GM23338 (cell line): ENCODE measurements around the gene FBXL17. TPM values are rescaled to one million over a fixed set of nuclear protein-coding genes. Genes with fewer than 3 reads are reported as not detected.

Source experiments
- ATAC-seq: fragments of 200-7000 bp; cut with Tn5 transposase; 3 replicates; pipeline ENCODE4 v1.9.1; 2020
- DNase-seq: peaks from one replicate; pipeline ENCODE4 v3.0.0-alpha.2; 2015; ENCODE audit warnings: low spot score
- H2AFZ ChIP-seq: fragments of 200-600 bp; sonication (generic); 2 replicates; pipeline ENCODE4 v1.8.0; 2016; ENCODE audit warnings: antibody characterized with exemption, mild to moderate bottlenecking, moderate library complexity
- H3F3A ChIP-seq: fragments of 200-600 bp; sonication (generic); replicated peaks from 2 replicates; pipeline ENCODE4 v1.8.0; 2017; ENCODE audit warnings: antibody characterized with exemption, mixed run types, low read depth
- H3K27ac ChIP-seq: fragments of 200-600 bp; sonication (generic); 2 replicates; pipeline ENCODE4 v1.6.1; 2016; ENCODE audit warnings: low read depth
- H3K27me3 ChIP-seq: fragments of 200-600 bp; sonication (generic); 2 replicates; pipeline ENCODE4 v1.8.0; 2016; ENCODE audit warnings: mild to moderate bottlenecking, mixed run types, moderate library complexity; ENCODE audit not compliant: insufficient read depth
- H3K36me3 ChIP-seq: fragments of 200-600 bp; sonication (generic); 2 replicates; pipeline ENCODE4 v1.8.0; 2016; ENCODE audit warnings: mild to moderate bottlenecking; ENCODE audit not compliant: insufficient read depth
- H3K4me1 ChIP-seq: fragments of 200-600 bp; sonication (generic); 2 replicates; pipeline ENCODE4 v1.8.0; 2016; ENCODE audit warnings: mild to moderate bottlenecking, moderate library complexity; ENCODE audit not compliant: insufficient read depth
- H3K4me2 ChIP-seq: fragments of 200-600 bp; sonication (generic); 2 replicates; pipeline ENCODE4 v1.7.1; 2017; ENCODE audit warnings: mixed run types
- H3K4me3 ChIP-seq: fragments of 200-600 bp; sonication (generic); 2 replicates; pipeline ENCODE4 v1.6.1; 2016; ENCODE audit warnings: mixed run types
- H3K79me2 ChIP-seq: fragments of 200-600 bp; sonication (generic); replicated peaks from 2 replicates; pipeline ENCODE4 v1.8.0; 2017; ENCODE audit warnings: mild to moderate bottlenecking; ENCODE audit not compliant: insufficient read depth
- H3K9me2 ChIP-seq: fragments of 200-600 bp; sonication (generic); 2 replicates; pipeline ENCODE4 v1.8.0; 2017; ENCODE audit not compliant: insufficient read depth
- H4K20me1 ChIP-seq: fragments of 200-600 bp; sonication (generic); replicated peaks from 2 replicates; pipeline ENCODE4 v1.8.0; 2017; ENCODE audit warnings: mild to moderate bottlenecking; ENCODE audit not compliant: insufficient read depth
- H3K27ac Mint-ChIP-seq: 2 replicates; pipeline ENCODE4 v1.8.0; 2020; ENCODE audit warnings: inconsistent platforms, mild to moderate bottlenecking, moderate library complexity, mixed read lengths
- H3K27me3 Mint-ChIP-seq: 3 replicates; pipeline ENCODE4 v1.8.0; 2022; ENCODE audit warnings: low read depth, mild to moderate bottlenecking, moderate library complexity, mixed read lengths, inconsistent platforms; ENCODE audit not compliant: insufficient read depth, poor library complexity
- H3K36me3 Mint-ChIP-seq: 3 replicates; pipeline ENCODE4 v1.8.0; 2021; ENCODE audit warnings: low read depth, mild to moderate bottlenecking, inconsistent platforms, moderate library complexity, mixed read lengths
- H3K4me1 Mint-ChIP-seq: 3 replicates; pipeline ENCODE4 v1.8.0; 2020; ENCODE audit warnings: mild to moderate bottlenecking, inconsistent platforms, mixed read lengths
- H3K4me3 Mint-ChIP-seq: 3 replicates; pipeline ENCODE4 v1.8.0; 2021; ENCODE audit warnings: moderate library complexity, mild to moderate bottlenecking, inconsistent platforms, mixed read lengths
- H3K9me3 Mint-ChIP-seq: 3 replicates; pipeline ENCODE4 v1.8.0; 2020; ENCODE audit warnings: moderate library complexity, mild to moderate bottlenecking, inconsistent platforms, mixed read lengths
- CREB1 ChIP-seq: fragments of 250-450 bp; sonication (Bioruptor Pico); IDR thresholded peaks from 2 replicates; pipeline ENCODE4 v1.5.0; 2020; ENCODE audit warnings: low read depth, mild to moderate bottlenecking, moderate library complexity
- CTCF ChIP-seq, 2 experiments: fragments of 200-600 bp in 1 of 2; sonication (generic) in 1 of 2; conservative IDR thresholded peaks; 2 replicates each; pipeline versions ENCODE4 v1.5.1 to v1.6.1; 2016 to 2017; ENCODE audit warnings: antibody characterized with exemption in 2 of 2, low read depth in 2 of 2, mild to moderate bottlenecking in 2 of 2, moderate library complexity in 1 of 2
- EZH2 ChIP-seq: fragments of 200-600 bp; sonication (generic); IDR thresholded peaks from one replicate; pipeline ENCODE4 v1.8.0; 2017; ENCODE audit warnings: antibody characterized with exemption, mild to moderate bottlenecking, low read depth; ENCODE audit not compliant: unreplicated experiment
- EZH2phosphoT487 ChIP-seq: fragments of 200-600 bp; sonication (generic); IDR thresholded peaks from one replicate; pipeline ENCODE4 v1.8.1; 2018; ENCODE audit warnings: antibody characterized with exemption; ENCODE audit not compliant: unreplicated experiment
- JUNB ChIP-seq: IDR thresholded peaks from one replicate; pipeline ENCODE4 v1.6.1; 2016; ENCODE audit warnings: antibody characterized with exemption; ENCODE audit not compliant: unreplicated experiment
- NANOG ChIP-seq: IDR thresholded peaks from 2 replicates; pipeline ENCODE4 v1.6.1; 2016; ENCODE audit warnings: antibody characterized with exemption, borderline replicate concordance
- POLR2AphosphoS5 ChIP-seq: IDR thresholded peaks from 2 replicates; pipeline ENCODE4 v1.6.1; 2016; ENCODE audit warnings: antibody characterized with exemption, low read depth
- STAT1 ChIP-seq: IDR thresholded peaks from one replicate; pipeline ENCODE4 v1.6.1; 2016; ENCODE audit warnings: antibody characterized with exemption; ENCODE audit not compliant: unreplicated experiment
- ZNF114 ChIP-seq: fragments of 250-450 bp; sonication (Bioruptor Pico); IDR thresholded peaks from 2 replicates; pipeline ENCODE4 v1.5.0; 2020; ENCODE audit warnings: mild to moderate bottlenecking, moderate library complexity
- ZNF331 ChIP-seq: fragments of 250-450 bp; sonication (Bioruptor Pico); IDR thresholded peaks from 2 replicates; pipeline ENCODE4 v1.5.0; 2020; ENCODE audit warnings: low read depth, mild to moderate bottlenecking, moderate library complexity
- polyA plus RNA-seq: library from polyadenylated mRNA; unstranded; fragments of >200 nt; fragmentation: Nextera tagmentation; extraction: Ambion mirVana; gene quantifications from 2 replicates; pipeline ENCODE4 v1.2.1, GENCODE V29; 2016
- total RNA-seq: library from RNA; depleted of rRNA; stranded (reverse); fragments of >200 nt; shearing (Covaris generic); gene quantifications from 2 replicates; pipeline ENCODE4 v1.2.3, GENCODE V29; 2014
- TF ChIP-seq, protein P1 (sequence below): IDR thresholded peaks from 2 replicates; pipeline ENCODE4 v1.6.1; 2016; ENCODE audit warnings: antibody characterized with exemption
- TF ChIP-seq, protein P2 (sequence below): fragments of 250-450 bp; sonication (Bioruptor Pico); IDR thresholded peaks from 2 replicates; pipeline ENCODE4 v1.5.0; 2020; ENCODE audit warnings: mild to moderate bottlenecking, moderate library complexity
- TF ChIP-seq, protein P3 (sequence below): IDR thresholded peaks from one replicate; pipeline ENCODE4 v1.6.1; 2018; ENCODE audit warnings: antibody characterized with exemption; ENCODE audit not compliant: unreplicated experiment

The FBXL17 gene
- total and polyA plus RNA-seq, 2 experiments from 2014 or later = 2.0 to 2.7 TPM

DNA sequence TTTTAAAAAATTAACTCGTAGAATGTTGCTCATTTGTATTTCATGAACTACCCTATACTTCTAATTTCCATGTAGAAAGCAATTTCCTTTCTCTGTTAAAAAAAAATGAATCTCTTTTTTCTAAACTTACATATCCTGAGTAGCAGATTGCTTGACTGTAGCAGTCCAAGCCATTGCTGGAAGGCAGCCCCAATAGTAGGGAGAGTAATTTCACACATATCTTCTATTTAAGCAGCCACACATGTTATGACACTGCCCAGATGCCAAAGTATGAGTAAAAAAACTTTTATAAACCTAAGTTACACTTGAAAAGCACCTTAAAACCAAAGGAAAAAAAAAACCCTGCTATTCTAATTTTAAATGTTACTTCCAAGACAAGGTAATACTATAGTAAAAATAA, 69.6 kb downstream of the FBXL17 start:
- ATAC-seq (no peak), DNase-seq (no peak)
- Histone ChIP-seq H3K36me3 (no peaks in the 10 kb centered on the region), H3K79me2 (no peaks in the 10 kb centered on the region), H2AFZ (no peak overlapping the region), H3K4me2 (no peak overlapping the region), H4K20me1 (no peaks in the 10 kb centered on the region), H3K4me1 (no peaks in the 10 kb centered on the region), H3F3A (no peaks in the 10 kb centered on the region), H3K9me2 (no peaks in the 10 kb centered on the region), H3K27me3 (no peaks in the 10 kb centered on the region), H3K27ac (no peak overlapping the region), H3K4me3 (no peak overlapping the region)
- H3K36me3 Mint-ChIP-seq = no peaks in the 10 kb centered on the region
- no peak overlapping the region for H3K27ac Mint-ChIP-seq
- H3K4me1 Mint-ChIP-seq = no peaks in the 10 kb centered on the region
- TF ChIP-seq NANOG = no peak
- TF ChIP-seq EZH2 = no peak
- TF ChIP-seq, protein P1, sequence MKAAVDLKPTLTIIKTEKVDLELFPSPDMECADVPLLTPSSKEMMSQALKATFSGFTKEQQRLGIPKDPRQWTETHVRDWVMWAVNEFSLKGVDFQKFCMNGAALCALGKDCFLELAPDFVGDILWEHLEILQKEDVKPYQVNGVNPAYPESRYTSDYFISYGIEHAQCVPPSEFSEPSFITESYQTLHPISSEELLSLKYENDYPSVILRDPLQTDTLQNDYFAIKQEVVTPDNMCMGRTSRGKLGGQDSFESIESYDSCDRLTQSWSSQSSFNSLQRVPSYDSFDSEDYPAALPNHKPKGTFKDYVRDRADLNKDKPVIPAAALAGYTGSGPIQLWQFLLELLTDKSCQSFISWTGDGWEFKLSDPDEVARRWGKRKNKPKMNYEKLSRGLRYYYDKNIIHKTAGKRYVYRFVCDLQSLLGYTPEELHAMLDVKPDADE = no peak
- TF ChIP-seq POLR2AphosphoS5 = no peak
- TF ChIP-seq ZNF114 (CRISPR knock-in tag) = no peak
- no peak for TF ChIP-seq JUNB
- TF ChIP-seq, protein P2, sequence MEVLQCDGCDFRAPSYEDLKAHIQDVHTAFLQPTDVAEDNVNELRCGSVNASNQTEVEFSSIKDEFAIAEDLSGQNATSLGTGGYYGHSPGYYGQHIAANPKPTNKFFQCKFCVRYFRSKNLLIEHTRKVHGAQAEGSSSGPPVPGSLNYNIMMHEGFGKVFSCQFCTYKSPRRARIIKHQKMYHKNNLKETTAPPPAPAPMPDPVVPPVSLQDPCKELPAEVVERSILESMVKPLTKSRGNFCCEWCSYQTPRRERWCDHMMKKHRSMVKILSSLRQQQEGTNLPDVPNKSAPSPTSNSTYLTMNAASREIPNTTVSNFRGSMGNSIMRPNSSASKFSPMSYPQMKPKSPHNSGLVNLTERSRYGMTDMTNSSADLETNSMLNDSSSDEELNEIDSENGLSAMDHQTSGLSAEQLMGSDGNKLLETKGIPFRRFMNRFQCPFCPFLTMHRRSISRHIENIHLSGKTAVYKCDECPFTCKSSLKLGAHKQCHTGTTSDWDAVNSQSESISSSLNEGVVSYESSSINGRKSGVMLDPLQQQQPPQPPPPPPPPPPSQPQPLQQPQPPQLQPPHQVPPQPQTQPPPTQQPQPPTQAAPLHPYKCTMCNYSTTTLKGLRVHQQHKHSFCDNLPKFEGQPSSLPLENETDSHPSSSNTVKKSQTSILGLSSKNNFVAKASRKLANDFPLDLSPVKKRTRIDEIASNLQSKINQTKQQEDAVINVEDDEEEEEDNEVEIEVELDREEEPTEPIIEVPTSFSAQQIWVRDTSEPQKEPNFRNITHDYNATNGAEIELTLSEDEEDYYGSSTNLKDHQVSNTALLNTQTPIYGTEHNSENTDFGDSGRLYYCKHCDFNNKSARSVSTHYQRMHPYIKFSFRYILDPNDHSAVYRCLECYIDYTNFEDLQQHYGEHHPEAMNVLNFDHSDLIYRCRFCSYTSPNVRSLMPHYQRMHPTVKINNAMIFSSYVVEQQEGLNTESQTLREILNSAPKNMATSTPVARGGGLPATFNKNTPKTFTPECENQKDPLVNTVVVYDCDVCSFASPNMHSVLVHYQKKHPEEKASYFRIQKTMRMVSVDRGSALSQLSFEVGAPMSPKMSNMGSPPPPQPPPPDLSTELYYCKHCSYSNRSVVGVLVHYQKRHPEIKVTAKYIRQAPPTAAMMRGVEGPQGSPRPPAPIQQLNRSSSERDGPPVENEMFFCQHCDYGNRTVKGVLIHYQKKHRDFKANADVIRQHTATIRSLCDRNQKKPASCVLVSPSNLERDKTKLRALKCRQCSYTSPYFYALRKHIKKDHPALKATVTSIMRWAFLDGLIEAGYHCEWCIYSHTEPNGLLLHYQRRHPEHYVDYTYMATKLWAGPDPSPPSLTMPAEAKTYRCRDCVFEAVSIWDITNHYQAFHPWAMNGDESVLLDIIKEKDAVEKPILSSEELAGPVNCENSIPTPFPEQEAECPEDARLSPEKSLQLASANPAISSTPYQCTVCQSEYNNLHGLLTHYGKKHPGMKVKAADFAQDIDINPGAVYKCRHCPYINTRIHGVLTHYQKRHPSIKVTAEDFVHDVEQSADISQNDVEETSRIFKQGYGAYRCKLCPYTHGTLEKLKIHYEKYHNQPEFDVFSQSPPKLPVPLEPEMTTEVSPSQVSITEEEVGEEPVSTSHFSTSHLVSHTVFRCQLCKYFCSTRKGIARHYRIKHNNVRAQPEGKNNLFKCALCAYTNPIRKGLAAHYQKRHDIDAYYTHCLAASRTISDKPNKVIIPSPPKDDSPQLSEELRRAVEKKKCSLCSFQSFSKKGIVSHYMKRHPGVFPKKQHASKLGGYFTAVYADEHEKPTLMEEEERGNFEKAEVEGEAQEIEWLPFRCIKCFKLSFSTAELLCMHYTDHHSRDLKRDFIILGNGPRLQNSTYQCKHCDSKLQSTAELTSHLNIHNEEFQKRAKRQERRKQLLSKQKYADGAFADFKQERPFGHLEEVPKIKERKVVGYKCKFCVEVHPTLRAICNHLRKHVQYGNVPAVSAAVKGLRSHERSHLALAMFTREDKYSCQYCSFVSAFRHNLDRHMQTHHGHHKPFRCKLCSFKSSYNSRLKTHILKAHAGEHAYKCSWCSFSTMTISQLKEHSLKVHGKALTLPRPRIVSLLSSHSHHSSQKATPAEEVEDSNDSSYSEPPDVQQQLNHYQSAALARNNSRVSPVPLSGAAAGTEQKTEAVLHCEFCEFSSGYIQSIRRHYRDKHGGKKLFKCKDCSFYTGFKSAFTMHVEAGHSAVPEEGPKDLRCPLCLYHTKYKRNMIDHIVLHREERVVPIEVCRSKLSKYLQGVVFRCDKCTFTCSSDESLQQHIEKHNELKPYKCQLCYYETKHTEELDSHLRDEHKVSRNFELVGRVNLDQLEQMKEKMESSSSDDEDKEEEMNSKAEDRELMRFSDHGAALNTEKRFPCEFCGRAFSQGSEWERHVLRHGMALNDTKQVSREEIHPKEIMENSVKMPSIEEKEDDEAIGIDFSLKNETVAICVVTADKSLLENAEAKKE (CRISPR knock-in tag) = no peak
- TF ChIP-seq CTCF (conservative IDR thresholded peaks at IDR 0.05; ENCODE audit: low read depth in 2 of 2) = no peak
- no peak for TF ChIP-seq CREB1 (CRISPR knock-in tag)
- TF ChIP-seq EZH2phosphoT487 = no peak
- TF ChIP-seq, protein P3, sequence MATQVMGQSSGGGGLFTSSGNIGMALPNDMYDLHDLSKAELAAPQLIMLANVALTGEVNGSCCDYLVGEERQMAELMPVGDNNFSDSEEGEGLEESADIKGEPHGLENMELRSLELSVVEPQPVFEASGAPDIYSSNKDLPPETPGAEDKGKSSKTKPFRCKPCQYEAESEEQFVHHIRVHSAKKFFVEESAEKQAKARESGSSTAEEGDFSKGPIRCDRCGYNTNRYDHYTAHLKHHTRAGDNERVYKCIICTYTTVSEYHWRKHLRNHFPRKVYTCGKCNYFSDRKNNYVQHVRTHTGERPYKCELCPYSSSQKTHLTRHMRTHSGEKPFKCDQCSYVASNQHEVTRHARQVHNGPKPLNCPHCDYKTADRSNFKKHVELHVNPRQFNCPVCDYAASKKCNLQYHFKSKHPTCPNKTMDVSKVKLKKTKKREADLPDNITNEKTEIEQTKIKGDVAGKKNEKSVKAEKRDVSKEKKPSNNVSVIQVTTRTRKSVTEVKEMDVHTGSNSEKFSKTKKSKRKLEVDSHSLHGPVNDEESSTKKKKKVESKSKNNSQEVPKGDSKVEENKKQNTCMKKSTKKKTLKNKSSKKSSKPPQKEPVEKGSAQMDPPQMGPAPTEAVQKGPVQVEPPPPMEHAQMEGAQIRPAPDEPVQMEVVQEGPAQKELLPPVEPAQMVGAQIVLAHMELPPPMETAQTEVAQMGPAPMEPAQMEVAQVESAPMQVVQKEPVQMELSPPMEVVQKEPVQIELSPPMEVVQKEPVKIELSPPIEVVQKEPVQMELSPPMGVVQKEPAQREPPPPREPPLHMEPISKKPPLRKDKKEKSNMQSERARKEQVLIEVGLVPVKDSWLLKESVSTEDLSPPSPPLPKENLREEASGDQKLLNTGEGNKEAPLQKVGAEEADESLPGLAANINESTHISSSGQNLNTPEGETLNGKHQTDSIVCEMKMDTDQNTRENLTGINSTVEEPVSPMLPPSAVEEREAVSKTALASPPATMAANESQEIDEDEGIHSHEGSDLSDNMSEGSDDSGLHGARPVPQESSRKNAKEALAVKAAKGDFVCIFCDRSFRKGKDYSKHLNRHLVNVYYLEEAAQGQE = no peak
- TF ChIP-seq ZNF331 (CRISPR knock-in tag) = no peak
- TF ChIP-seq STAT1 = no peak
- no peaks in the 10 kb centered on the region for H3K9me3 Mint-ChIP-seq
- H3K27me3 Mint-ChIP-seq = no peaks in the 10 kb centered on the region
- no peak overlapping the region for H3K4me3 Mint-ChIP-seq
